HEK293T (cell line): ENCODE data around the gene STX5.

Experiments
- BHLHE40 ChIP-seq: fragments of 450-650 bp; IDR thresholded peaks from 2 replicates; pipeline ENCODE4 v1.6.1; 2016; ENCODE audit warnings: mild to moderate bottlenecking, moderate library complexity, borderline replicate concordance
- CTBP1 ChIP-seq: fragments of 450-650 bp; IDR thresholded peaks from 2 replicates; pipeline ENCODE4 v1.6.1; 2016; ENCODE audit warnings: borderline replicate concordance
- ELF4 ChIP-seq: fragments of 450-650 bp; IDR thresholded peaks from 2 replicates; pipeline ENCODE4 v1.6.1; 2017; ENCODE audit warnings: antibody characterized with exemption
- FOXA1 ChIP-seq: fragments of 450-650 bp; IDR thresholded peaks from 2 replicates; pipeline ENCODE4 v1.6.1; 2016; ENCODE audit warnings: mild to moderate bottlenecking
- FOXK2 ChIP-seq: fragments of 450-650 bp; IDR thresholded peaks from 2 replicates; pipeline ENCODE4 v1.6.1; 2016; ENCODE audit warnings: mild to moderate bottlenecking
- FOXM1 ChIP-seq: fragments of 450-650 bp; IDR thresholded peaks from 2 replicates; pipeline ENCODE4 v1.6.1; 2017; ENCODE audit warnings: mild to moderate bottlenecking, borderline replicate concordance
- LEF1 ChIP-seq: fragments of 450-650 bp; IDR thresholded peaks from 2 replicates; pipeline ENCODE4 v1.6.1; 2017; ENCODE audit warnings: mild to moderate bottlenecking, borderline replicate concordance
- SP1 ChIP-seq: fragments of 450-650 bp; IDR thresholded peaks from 2 replicates; pipeline ENCODE4 v1.6.1; 2017
- SUZ12 ChIP-seq: fragments of 450-650 bp; IDR thresholded peaks from 2 replicates; pipeline ENCODE4 v1.6.1; 2016; ENCODE audit warnings: mild to moderate bottlenecking
- ZNF384 ChIP-seq: fragments of 450-650 bp; IDR thresholded peaks from 2 replicates; pipeline ENCODE4 v1.6.1; 2016

DNA sequence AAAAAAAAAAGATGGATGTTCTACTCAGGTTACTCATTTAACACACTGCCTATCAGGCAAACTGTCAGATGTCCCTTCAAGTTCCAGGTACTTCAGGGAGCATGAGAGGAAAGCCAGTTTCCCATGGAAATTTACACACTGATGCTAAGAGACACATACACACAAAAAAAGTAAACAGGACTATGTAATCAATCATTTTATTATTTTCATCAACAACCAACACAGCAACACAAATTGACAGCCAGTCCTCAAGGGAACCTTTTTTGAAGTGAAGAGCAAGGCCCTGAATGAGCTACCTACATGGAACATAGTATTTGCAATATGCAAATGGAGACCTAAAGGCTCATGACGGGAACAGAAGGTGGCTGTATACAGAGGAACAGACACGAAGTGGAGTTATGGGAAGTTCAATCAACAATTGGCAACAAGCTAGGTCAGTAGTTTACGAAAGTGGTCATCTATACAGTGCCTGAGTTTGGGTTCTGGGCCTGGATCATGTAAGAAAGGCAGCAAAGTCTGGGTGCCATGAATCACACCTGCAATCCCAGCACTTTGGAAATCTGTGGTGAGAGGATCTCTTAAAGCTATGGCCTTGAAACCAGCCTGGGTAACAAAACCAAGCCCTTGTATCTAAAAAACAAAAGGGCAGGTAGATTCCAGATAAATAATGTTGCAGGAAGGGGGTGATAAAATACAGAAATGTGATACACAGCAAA, 20.1 kb upstream of the STX5 start:
- TF ChIP-seq SP1: no peak
- no peak for TF ChIP-seq FOXM1
- no peak for TF ChIP-seq FOXA1
- no peak for TF ChIP-seq SUZ12
- no peak for TF ChIP-seq LEF1
- no peak for TF ChIP-seq ELF4
- TF ChIP-seq CTBP1: no peak
- peak; percentile 50; the same call in 1 of the 2 replicates for TF ChIP-seq FOXK2
- TF ChIP-seq ZNF384: no peak; the same call in 1 of the 2 replicates
- TF ChIP-seq BHLHE40: no peak
